ENCODE measurements around the gene MYL4.

The MYL4 gene

DNA sequence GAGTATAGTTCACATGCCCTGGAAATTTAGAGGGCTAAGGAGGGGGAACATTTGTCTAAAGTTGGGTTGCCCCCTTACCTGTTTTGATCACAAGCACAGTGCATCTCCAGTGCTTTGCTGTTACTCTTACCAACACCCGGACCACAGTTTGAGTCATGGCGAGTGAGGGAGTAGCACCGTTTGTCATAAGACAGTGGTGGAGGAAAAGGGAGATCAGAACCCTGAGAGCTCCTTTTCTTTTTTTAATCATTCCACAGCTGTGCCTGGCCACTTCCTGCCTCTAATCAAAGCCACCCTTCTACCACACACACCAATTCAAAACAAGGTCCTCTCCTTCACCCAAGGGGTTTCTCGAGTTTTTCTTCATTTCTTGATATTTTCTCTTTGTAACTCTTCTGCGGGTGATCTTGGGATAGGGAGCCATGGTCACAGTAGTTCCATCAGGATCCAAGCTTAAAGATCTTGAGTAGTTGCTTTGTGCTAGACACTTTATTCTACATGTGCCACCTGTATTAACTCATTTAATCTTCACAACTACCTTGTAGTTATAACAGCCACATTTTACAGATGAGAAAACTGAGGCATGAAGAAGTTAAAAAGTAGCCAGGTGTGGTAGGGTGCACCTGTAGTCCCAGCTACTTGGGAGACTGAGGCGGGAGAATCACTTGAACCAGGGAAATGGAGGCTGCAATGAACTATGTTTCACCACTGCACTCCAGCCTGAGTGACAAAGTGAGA, 5.0 kb upstream of the MYL4 start:
- Histone ChIP-seq H3K9me3 (ENCODE audit: low read length) (no peaks in the 10 kb centered on the region), H3K79me2 (ENCODE audit: insufficient read depth, low read length) (no peaks in the 10 kb centered on the region), H3K9ac (ENCODE audit: low read length) (peak overlapping the region; percentile 68), H3F3A (ENCODE audit: insufficient read depth, low read length) (peaks cover 7% of the 10 kb centered on the region), H3K4me3 (ENCODE audit: low read depth, low read length, poor library complexity, severe bottlenecking) (peak overlapping the region; percentile 51), H3K27ac (ENCODE audit: low read depth, low read length, poor library complexity, severe bottlenecking) (peak overlapping the region; percentile 99), H3K36me3 (ENCODE audit: insufficient read depth, low read length) (no peaks in the 10 kb centered on the region), H3K9me2 (ENCODE audit: low read depth, low read length) (no peaks in the 10 kb centered on the region), H2AFZ (ENCODE audit: low read length) (no peak overlapping the region), H3K27me3 (ENCODE audit: insufficient read depth, low read length) (no peaks in the 10 kb centered on the region), H4K20me1 (ENCODE audit: insufficient read depth, low read length) (no peaks in the 10 kb centered on the region), H3K4me1 (ENCODE audit: insufficient read depth, low read length, severe bottlenecking) (peaks cover 76% of the 10 kb centered on the region), H3K4me2 (ENCODE audit: low read length) (peak overlapping the region; percentile 75)
- TF ChIP-seq EZH2 (IDR thresholded peaks at IDR 0.05; ENCODE audit: borderline replicate concordance, low read length) (no peak), CTCF (IDR thresholded peaks at IDR 0.05; ENCODE audit: low read length) (no peak)

DNA sequence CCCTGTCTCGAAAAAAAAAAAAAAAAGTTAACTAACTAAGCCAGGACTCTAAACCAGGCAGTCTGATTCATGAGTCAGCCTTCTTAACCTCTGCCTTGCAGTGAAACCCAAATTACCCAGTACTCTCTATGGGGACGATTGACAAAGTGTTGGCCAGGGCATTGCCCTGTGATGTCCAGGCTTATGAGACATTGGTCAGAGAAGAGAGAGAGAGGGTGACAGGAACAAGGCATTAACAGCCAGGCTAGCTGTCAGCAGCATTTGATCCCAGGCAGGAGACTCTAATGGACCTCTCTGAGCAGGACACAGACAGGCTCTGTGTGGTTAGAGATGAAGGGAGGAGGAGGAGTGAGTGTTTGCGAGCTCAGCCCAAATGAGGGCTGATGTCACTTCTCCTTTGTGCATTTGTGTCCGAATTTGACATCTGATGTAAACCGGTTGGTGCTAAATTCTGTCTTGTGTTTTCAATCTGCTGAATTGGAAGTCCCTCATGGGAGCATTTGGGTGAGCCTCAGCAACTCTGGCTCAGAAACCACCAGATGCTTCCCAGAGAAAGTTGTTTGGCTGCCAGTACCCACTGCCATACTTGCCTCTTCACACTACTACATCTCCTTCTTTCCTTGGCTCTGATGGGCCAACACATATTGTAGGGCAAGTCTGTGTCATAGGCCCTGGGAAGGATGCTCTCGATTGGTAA, 4.3 kb upstream of the MYL4 start:
- no peaks in the 10 kb centered on the region for H3K9me3 ChIP-seq (ENCODE audit: low read length)
- peaks cover 7% of the 10 kb centered on the region for H3F3A ChIP-seq (ENCODE audit: insufficient read depth, low read length)
- H3K27ac ChIP-seq (ENCODE audit: low read depth, low read length, poor library complexity, severe bottlenecking) = peak overlapping the region; percentile 99
- H3K4me1 ChIP-seq (ENCODE audit: insufficient read depth, low read length, severe bottlenecking) = peaks cover 73% of the 10 kb centered on the region
- peak overlapping the region; percentile 68 for H3K9ac ChIP-seq (ENCODE audit: low read length)
- H3K4me2 ChIP-seq (ENCODE audit: low read length) = peak overlapping the region; percentile 75
- H2AFZ ChIP-seq (ENCODE audit: low read length) = no peak overlapping the region
- TF ChIP-seq CTCF (IDR thresholded peaks at IDR 0.05; ENCODE audit: low read length) (no peak), EZH2 (IDR thresholded peaks at IDR 0.05; ENCODE audit: borderline replicate concordance, low read length) (no peak)
- no peaks in the 10 kb centered on the region for H3K36me3 ChIP-seq (ENCODE audit: insufficient read depth, low read length)
- no peaks in the 10 kb centered on the region for H3K9me2 ChIP-seq (ENCODE audit: low read depth, low read length)
- H3K4me3 ChIP-seq (ENCODE audit: low read depth, low read length, poor library complexity, severe bottlenecking) = peak overlapping the region; percentile 51
- no peaks in the 10 kb centered on the region for H4K20me1 ChIP-seq (ENCODE audit: insufficient read depth, low read length)
- no peaks in the 10 kb centered on the region for H3K27me3 ChIP-seq (ENCODE audit: insufficient read depth, low read length)
- no peaks in the 10 kb centered on the region for H3K79me2 ChIP-seq (ENCODE audit: insufficient read depth, low read length)

DNA sequence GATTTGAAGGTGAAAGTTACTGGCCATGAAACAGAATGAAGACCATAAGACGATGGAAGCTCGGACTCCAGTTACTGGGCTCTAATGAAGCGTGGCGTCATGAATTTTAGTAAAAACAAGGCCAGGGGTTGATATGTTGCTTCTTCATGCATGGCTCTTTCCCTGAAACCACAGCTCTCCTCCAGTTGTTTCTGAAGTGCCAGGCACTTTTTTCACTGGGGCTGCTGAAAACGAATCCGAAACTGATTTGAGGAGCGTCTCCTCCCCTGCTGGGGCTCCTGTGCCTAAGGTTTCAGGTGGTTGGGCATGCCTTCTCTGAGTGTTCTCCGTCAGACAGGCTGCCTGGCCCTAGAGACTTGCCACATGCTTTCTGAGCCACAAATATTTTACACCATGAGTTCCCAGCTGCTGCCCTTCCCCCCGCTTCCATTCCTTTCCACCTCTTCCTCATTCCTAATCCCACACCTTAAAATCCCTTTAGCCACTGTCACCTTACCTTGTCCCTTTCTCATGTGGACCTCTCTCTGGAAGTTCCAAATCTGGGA, 3.7 kb upstream of the MYL4 start:
- no peaks in the 10 kb centered on the region for H3K9me3 ChIP-seq (ENCODE audit: low read length)
- no peaks in the 10 kb centered on the region for H4K20me1 ChIP-seq (ENCODE audit: insufficient read depth, low read length)
- peak overlapping the region; percentile 99 for H3K27ac ChIP-seq (ENCODE audit: low read depth, low read length, poor library complexity, severe bottlenecking)
- H3K9me2 ChIP-seq (ENCODE audit: low read depth, low read length) = no peaks in the 10 kb centered on the region
- H3K79me2 ChIP-seq (ENCODE audit: insufficient read depth, low read length) = no peaks in the 10 kb centered on the region
- no peak overlapping the region for H2AFZ ChIP-seq (ENCODE audit: low read length)
- peaks cover 7% of the 10 kb centered on the region for H3F3A ChIP-seq (ENCODE audit: insufficient read depth, low read length)
- no peaks in the 10 kb centered on the region for H3K27me3 ChIP-seq (ENCODE audit: insufficient read depth, low read length)
- TF ChIP-seq CTCF (IDR thresholded peaks at IDR 0.05; ENCODE audit: low read length) (no peak), EZH2 (IDR thresholded peaks at IDR 0.05; ENCODE audit: borderline replicate concordance, low read length) (no peak)
- H3K4me2 ChIP-seq (ENCODE audit: low read length) = peak overlapping the region; percentile 75
- H3K4me1 ChIP-seq (ENCODE audit: insufficient read depth, low read length, severe bottlenecking) = peaks cover 66% of the 10 kb centered on the region
- H3K36me3 ChIP-seq (ENCODE audit: insufficient read depth, low read length) = no peaks in the 10 kb centered on the region
- peak overlapping the region; percentile 51 for H3K4me3 ChIP-seq (ENCODE audit: low read depth, low read length, poor library complexity, severe bottlenecking)
- peak overlapping the region; percentile 68 for H3K9ac ChIP-seq (ENCODE audit: low read length)
